ENCODE measurements around the gene SORCS2.

GRCh38 chr4:7507381-7507780, 315.0 kb downstream of the SORCS2 start:
- TF ChIP-seq POLR2AphosphoS5 (IDR thresholded peaks at IDR 0.05; ENCODE audit: low read depth, low read length), result no peak
- no peak for TF ChIP-seq PBX3 (IDR thresholded peaks at IDR 0.05)
- TF ChIP-seq CTCF (IDR thresholded peaks at IDR 0.05), result no peak
- no peak for TF ChIP-seq EP300 (IDR thresholded peaks at IDR 0.05; ENCODE audit: borderline replicate concordance in 1 of 2, low read depth in 1 of 2, low read length in 1 of 2)
- TF ChIP-seq MXI1 (IDR thresholded peaks at IDR 0.05; ENCODE audit: low read depth, low read length), result no peak

Measured in SK-N-SH (cell line).